Measurements from ENCODE around the gene PRKCA.
"Not testable (repeated sequence)": the region's sequence is repeated elsewhere in the genome, so short reads cannot be mapped to it uniquely, and the experiment has no call there.

PRKCA gene

GRCh38 chr17:66301864-66302741, at the start of gene PRKCA:
PRKCA (plus strand) TSS chr17:66302613.
- peak; percentile 76 for DNase-seq (ENCODE audit: low spot score)

- not testable (repeated sequence) for DNase-seq (ENCODE audit: low spot score)
These were observed 49.0 kb upstream of the PRKCA start for GRCh38 chr17:66253458-66253857.

- DNase-seq (ENCODE audit: low spot score): peak; percentile 81
These were observed 47.3 kb upstream of the PRKCA start for GRCh38 chr17:66255112-66255511.

- peak; percentile 11 for DNase-seq (ENCODE audit: low spot score)
These were observed 46.9 kb upstream of the PRKCA start for GRCh38 chr17:66255527-66255971.

DNA sequence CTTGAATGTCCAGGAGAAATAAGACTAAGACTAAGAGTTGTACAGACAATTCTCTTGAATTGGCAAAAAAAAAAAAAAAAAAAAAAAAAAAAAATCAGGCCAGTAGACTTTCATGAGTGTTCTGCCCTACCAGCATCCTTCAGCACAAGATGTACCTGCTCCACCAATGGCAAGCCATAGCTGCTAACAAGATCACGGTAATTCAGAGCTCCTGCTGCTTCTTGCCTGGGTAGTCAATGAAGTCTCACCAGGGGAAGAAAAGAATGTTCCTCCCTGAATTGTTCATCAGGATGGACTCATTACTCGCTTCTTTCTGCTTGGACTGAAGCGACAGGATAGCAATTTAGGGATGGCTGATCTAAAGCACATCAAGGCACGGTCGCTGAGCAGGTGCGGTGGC, 42.1 kb upstream of the PRKCA start:
- no peak for DNase-seq (ENCODE audit: low spot score)

DNA sequence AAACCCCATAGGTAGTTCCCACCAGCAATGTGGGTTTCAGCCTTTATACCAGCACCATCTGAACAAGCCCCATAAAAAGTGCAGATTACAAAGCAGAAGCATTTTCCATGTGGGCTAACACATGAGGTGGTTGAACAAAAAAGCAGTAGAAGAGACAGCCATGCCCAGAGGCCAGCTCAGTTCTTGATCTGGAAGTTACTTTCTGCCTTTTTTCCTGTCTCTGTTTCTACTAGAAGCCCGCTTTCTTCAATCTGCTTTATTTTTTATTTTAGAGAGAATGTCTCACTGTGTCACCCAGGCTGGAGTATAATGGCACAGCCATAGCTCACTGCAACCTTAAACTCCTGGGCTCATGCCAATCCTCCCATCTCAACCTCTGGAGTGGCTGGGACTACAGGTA, 41.7 kb upstream of the PRKCA start:
- no peak for DNase-seq (ENCODE audit: low spot score)

- no peak for DNase-seq (ENCODE audit: low spot score)
These were observed 39.6 kb upstream of the PRKCA start for GRCh38 chr17:66262767-66263166.

GRCh38 chr17:66264696-66265095, 37.7 kb upstream of the PRKCA start:
- DNase-seq (ENCODE audit: low spot score): no peak

GRCh38 chr17:66268247-66268927, 34.0 kb upstream of the PRKCA start:
- no peak for DNase-seq (ENCODE audit: low spot score)

DNA sequence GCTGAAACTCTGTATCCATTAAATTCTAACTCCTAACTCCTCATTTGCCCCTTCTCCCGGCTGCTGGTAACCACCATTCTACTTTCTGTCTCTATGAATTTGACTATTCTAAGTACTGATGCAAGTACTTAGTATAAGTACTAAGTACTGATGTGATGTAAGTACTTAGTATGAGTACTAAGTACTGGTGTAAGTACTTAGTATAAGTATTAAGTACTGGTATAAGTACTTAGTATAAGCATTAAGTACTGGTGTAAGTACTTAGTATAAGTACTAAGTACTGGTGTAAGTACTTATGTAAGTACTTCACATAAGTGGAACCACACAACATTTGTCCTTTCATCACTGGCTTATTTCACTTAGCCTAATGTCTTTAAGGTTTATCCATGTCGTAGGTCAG, 32.3 kb upstream of the PRKCA start:
- no peak for DNase-seq (ENCODE audit: low spot score)

GRCh38 chr17:66271512-66271911, 30.9 kb upstream of the PRKCA start:
- no peak for DNase-seq (ENCODE audit: low spot score)

- DNase-seq (ENCODE audit: low spot score): no peak
These were observed 29.4 kb upstream of the PRKCA start for GRCh38 chr17:66272811-66273585.

DNA sequence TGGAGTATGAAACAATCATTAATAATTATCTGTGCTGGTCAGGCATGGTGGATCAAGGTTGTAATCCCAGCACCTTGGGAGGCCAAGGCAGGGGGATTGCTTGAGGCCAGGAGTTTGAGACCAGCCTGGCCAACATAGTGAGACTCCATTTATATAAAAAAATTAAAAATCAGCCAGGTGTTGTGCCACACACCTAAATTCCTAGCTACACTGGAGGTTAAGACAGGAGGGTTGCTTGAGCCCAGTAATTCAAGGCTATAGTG, 28.9 kb upstream of the PRKCA start:
- DNase-seq (ENCODE audit: low spot score): no peak

DNA sequence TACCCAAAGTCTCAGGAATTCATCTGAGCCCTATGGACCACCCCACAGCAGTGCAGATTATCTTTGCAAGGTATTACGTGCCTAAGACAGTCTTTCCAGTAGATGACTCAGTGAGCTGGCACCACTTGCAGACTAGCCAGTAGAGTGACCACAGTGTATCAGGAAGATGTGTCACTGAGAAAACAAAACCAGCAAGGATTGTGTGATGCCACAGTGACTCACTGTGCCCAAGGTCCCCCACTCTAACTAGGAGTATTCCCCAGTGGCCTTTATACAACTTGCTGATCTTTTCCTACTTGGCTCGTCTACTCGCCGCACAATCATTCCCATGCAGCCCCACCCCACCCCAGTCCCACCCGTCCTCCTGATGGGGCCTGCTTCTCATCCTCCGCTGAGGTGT, 26.8 kb upstream of the PRKCA start:
- DNase-seq (ENCODE audit: low spot score): no peak

DNA sequence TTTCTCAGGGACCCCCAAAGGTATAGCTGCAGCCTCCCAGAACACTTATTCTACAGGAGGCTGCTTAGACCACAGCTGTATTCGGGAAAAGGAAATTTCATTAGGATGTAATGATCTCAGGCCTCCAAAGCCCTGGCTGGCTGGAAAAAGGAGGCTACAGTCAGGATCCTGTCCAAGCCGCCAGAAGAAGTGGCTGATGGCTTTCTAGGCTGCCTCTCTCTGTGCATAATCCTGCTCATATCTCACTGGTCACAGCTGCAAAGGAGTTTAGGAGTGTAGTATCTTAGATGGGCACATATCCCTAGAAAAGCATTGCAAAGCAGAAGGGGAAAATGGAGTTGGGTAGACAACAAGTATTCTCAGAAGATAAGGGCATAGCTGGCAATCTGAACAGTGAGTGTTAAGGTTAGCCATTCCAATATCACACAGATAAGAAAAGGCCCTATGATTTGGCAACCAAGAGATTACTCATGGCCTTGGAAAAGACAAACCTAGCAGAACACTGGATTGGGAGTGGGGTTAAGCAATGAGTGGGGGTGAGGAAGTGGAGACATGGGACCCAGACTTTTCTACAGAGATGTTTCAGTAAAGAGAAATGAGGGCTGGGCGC, 26.0 kb upstream of the PRKCA start:
- no peak for DNase-seq (ENCODE audit: low spot score)

GRCh38 chr17:66277191-66277590, 25.2 kb upstream of the PRKCA start:
- no peak for DNase-seq (ENCODE audit: low spot score)

- no peak for DNase-seq (ENCODE audit: low spot score)
These were observed 20.6 kb upstream of the PRKCA start for GRCh38 chr17:66281661-66282369.

DNA sequence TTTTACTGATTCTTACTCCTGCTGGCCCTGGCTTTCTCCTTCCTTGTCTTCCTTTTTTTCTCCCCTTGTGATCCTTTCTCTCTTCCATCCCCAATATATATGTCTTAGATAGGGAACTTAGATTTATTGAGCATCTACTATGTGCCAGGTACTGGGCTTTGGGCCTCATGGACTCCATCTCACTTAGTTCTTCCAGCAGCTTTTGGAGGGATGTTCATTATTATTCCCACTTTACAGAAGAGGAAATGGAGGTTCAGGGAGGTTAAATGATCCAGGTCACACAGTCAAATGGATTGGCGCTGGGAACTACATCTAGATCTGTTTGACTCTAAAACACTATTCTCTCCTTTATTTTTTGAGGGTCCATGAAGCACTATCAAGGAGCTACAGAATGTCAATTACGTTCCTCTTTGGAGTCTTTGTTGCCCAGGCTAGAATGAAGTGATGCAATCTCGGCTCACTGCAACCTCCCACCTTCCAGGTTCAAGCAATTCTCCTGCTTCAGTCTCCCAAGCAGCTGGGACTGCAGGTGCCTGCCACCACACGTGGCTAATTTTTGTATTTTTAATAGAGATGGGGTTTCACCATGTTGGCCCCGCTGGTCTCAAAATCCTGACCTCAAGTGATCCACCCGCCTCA, 19.0 kb upstream of the PRKCA start:
- no peak for DNase-seq (ENCODE audit: low spot score)

GRCh38 chr17:66283971-66284370, 18.4 kb upstream of the PRKCA start:
- no peak for DNase-seq (ENCODE audit: low spot score)

DNA sequence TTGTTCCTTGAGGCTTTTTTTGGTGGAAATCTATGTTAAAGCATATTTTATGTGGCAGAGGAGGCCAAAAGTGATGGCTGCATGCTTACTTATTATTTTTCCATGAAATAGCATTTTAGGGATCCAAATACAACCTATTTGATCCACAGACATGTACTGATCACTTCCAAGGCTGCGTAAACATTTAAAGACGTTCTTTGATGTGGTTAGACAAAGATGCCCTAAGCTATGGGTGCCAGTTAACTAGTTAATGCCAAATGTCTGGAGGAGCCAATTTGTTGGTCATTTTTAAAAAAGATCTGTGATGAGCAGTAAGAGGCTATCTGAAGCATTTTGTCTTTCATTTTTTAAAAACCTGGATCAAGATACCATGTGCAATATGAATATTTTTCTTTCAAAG, 17.3 kb upstream of the PRKCA start:
- DNase-seq (ENCODE audit: low spot score): no peak

- DNase-seq (ENCODE audit: low spot score): no peak
These were observed 14.5 kb upstream of the PRKCA start for GRCh38 chr17:66287911-66288310.

Data from activated CD4-positive, alpha-beta T cell treated with anti-CD3 and anti-CD28 coated beads, Interleukin-2, Interleukin-4, amounts not matched to agents 100 ng/mL and 50 ng/mL, durations not matched to agents 16 hours and 8 hours (primary cell).